C4-2B (cell line): ENCODE data around the gene EVA1C.
"Not testable (repeated sequence)": the region's sequence is repeated elsewhere in the genome, so short reads cannot be mapped to it uniquely, and the experiment has no call there.

Experiments
- H3K27ac ChIP-seq: fragments of 450-650 bp; 2 replicates; pipeline ENCODE4 v1.5.1; 2017
- CTCF ChIP-seq: fragments of 450-650 bp; conservative IDR thresholded peaks from 2 replicates; pipeline ENCODE4 v1.5.1; 2017; ENCODE audit warnings: mild to moderate bottlenecking
- ZFX ChIP-seq: fragments of 450-650 bp; IDR thresholded peaks from 2 replicates; pipeline ENCODE4 v1.6.1; 2017

The EVA1C gene

GRCh38 chr21:32499249-32500055, 86.9 kb downstream of the EVA1C start:
- no peak overlapping the region for H3K27ac ChIP-seq
- TF ChIP-seq CTCF (no peak), ZFX (no peak)

DNA sequence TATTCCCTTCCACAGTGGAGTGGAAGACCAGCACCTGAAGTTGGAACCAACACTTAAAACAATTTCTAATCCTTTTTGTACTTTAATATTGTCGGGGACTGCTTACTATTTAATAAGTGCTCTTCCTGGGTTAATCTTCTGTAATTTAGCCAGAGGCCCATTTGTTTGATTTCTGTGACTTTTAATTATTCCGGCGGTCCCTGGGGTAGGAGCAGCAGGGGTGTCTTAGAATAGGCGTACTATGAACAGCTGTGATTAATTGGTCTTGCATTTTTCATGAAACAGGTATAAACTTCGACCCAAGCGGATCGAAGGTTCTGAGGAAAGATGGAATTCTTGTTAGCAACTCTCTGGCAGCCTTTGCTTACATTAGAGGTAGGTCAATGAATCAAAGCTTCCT, 91.1 kb downstream of the EVA1C start:
- H3K27ac ChIP-seq: not testable (repeated sequence)

GRCh38 chr21:32505767-32506166, 93.3 kb downstream of the EVA1C start:
- not testable (repeated sequence) for H3K27ac ChIP-seq

DNA sequence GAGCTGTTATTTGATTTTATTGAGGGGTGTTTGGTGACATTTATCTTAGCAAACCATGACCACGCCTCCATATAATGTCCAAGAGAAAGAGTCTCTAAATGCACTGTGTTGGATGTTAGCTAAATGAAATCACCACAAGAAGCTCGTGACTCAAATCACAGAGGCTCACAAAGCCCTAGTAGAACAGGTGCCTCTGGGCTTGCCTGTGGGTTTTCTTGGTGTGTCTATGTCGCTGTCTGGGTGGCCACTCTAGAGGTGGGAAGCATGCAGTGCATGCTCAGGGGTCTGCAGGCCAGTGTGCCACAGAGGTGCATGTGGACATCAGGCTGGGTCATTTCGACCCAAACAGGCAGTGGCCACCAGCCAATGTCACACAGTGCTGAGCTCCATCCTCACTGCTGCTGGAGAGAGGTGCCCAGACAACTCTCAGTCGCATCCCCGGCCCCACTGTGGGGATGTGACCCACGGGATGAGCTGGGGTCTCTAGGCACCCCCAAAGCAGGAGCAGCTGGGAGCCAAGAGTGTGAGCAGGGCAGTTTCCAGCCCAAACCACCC, 94.0 kb downstream of the EVA1C start:
- H3K27ac ChIP-seq: not testable (repeated sequence)

DNA sequence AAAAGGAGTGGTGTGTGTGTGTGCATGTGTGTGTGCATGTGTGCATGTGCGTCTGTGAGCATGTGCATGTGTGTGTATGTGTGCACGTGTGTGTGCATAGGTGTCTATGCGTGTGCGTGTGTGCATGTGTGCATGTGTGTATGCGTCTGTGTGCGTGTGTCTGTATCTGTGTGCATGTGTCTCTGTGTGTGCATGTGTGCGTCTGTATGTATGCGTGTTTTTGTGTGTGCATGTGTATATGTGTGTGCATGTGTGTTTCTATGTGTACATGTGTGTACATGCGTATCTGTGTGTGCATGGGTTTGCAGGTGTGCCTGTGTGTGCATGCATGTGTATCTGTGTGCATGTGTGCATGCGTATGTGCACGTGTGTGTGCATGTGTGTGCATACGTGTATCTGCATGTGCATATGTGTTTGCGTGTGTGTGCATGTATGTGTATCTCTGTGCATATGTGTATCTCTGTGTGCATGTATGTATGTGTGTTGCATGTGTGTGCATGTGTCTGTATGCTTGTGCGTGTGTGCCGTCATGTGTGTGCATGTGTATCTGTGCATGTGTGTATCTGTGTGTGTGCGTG, 94.9 kb downstream of the EVA1C start:
- no peak for TF ChIP-seq ZFX
- no peak for TF ChIP-seq CTCF

DNA sequence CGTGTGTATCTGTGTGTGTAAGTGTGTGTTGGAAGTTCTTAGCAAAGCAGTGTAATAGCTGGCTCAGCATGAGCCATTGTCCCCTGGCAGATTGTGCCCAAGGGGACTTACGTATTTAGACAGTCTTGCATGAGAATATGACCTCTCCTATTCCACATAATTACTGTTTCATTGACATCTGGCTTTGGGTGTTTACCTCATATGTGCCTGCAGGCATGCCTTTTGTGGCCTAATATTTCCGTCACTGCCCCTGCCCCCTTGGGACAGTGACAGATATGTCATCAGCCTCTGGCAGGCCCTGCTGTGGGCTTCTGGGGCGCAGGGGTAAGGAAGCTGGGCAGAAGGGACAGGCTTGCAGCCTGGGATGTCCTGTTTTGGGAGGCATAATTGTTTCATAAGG, 95.5 kb downstream of the EVA1C start:
- not testable (repeated sequence) for H3K27ac ChIP-seq

More for the DNA sequence above, 94.9 kb downstream of the EVA1C start:
- no peak overlapping the region for H3K27ac ChIP-seq

DNA sequence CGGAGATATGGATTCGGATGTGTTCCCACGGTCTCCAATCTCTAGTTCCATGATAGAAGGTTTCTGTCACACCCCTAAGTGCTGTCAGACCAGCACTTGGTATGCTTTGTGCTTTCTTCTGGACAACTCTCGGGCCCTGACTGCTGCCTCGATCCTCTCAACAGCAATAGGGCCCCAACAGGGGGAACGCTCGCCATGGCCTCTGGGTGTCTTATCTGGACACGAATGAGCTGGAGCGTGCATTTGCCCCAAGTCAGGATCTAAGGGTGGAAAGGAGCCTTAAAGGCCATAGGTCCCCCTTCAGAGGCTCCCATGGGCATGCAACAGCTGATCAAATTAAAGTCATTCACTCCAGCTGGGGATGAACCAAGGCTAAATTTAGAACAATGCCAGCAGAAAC, 96.1 kb downstream of the EVA1C start:
- no peak for TF ChIP-seq CTCF
- TF ChIP-seq ZFX: no peak
- H3K27ac ChIP-seq: no peak overlapping the region

DNA sequence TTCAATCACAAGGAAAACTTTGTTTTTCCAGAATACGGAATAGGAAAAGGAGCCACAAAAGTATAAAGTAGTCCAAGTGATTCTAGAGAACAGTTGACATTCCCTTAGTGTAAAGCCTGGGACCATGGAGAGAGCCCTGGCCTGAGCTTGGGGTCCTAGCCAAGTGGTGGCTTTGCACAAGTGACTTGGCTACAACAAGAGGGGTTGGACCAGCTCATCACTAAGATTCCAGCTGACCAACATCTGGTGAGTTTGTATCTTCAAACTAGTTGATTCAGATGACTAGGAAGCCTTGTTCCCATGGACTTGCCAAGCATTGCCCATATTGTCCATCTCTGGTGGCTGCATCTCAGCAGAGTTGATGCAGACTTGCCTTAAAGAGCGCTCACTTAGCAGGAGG, 96.5 kb downstream of the EVA1C start:
- not testable (repeated sequence) for H3K27ac ChIP-seq

DNA sequence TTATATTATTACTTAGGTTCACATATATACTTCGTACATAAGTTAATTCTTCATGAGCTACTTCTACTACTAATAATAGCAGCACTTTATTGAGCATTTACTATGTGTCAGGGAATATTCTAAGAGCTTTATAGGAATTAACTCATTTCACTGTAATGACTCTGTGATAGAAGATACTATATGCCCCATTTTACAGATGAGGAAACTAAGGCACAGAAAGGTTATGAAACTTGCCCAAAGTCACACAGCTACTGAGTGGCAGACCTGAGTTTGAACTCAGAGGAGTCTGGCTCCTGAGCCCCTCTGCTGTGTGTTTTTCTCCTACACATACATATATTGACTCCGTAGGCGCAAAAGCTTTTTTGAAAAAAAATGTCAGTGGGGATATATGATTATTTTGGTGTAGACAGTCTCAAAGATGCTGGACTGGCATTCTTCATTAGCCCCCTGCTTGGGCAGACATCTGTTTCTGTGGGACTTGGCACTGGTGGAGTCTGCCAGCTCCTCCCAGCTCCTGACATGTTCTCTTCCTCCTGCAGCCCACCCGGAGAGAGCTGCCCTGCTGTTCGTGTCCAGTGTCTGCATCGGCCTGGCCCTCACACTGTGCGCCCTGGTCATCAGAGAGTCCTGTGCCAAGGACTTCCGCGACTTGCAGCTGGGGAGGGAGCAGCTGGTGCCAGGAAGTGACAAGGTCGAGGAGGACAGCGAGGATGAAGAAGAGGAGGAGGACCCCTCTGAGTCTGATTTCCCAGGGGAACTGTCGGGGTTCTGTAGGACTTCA, 102.0 kb downstream of the EVA1C start:
- TF ChIP-seq ZFX (no peak), CTCF (no peak)
- H3K27ac ChIP-seq: no peak overlapping the region

DNA sequence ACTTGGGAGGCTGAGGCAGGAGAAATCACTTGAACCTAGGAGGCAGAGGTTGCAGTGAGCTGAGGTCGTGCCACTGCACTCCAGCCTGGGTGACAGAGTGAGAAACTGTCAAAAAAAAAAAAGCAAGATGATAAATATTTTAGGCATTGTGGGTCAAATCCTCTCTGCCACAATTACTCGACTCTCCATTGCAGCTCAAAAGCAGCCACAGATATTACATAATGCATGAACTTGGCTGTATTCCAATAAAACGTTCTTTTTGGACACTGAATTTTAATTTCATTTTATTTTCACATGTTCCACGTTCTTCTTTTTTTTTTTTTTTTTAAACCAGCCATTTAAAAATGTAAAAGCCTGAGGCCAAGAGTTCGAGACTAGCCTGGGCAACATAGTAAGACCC, 103.4 kb downstream of the EVA1C start:
- no peak overlapping the region for H3K27ac ChIP-seq
- TF ChIP-seq ZFX (no peak), CTCF (no peak)
